Iris pigment epithelial cell (primary cell): ENCODE results near the gene PARD3.
"Not testable (repeated sequence)": the region's sequence is repeated elsewhere in the genome, so short reads cannot be mapped to it uniquely, and the experiment has no call there.

Experiments
- DNase-seq: peaks from one replicate; pipeline ENCODE4 v3.0.0-alpha.2; 2011; ENCODE audit warnings: low read depth

Gene PARD3

DNA sequence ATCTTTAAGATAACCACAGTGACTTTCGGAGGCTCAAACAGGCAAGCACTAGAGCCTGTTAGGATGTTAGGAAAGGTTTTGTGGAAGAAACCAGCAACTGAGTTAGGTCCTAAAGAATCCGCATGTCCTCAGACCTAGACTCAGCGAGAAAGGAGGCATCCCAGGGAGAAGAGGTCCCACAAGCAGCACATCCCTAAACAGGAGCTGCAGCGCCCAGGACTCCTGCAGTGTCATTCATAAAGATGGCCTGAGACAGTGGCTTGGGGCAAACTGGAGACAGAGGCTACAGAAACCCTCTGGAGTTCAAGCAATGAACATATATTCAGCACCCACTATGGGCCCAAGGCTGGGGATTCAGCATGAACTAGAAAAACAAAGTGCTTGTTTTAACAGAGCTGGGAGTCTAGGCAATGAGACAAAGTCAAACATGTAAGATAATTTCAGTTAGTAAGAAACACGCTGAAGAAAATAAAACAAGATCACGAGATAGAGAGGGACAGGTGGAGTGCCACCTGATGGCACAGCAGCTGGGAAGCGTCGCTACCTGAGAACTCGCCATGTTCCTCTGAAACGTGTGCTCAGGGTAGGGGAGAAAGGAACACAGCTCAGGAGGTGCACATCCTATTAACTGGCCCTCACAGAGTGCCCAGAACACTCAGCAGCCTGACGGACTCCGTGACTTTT, 48.1 kb downstream of the PARD3 start:
- no peak for DNase-seq

DNA sequence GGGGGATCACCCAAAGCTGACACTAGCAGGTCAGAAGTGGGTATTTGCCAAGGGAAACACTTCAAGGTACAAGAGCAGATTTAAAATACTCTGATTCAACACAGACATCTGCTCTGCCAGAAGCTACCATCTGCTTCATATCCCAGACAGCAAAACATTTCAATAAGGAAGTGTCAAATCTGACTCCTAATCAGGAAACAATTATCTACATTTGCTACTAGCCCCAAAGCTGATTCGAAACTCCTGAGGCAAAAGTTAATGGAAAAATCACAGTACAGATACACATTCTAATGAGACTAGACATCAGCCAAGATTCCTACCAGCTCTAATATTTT, 48.9 kb downstream of the PARD3 start:
- no peak for DNase-seq

DNA sequence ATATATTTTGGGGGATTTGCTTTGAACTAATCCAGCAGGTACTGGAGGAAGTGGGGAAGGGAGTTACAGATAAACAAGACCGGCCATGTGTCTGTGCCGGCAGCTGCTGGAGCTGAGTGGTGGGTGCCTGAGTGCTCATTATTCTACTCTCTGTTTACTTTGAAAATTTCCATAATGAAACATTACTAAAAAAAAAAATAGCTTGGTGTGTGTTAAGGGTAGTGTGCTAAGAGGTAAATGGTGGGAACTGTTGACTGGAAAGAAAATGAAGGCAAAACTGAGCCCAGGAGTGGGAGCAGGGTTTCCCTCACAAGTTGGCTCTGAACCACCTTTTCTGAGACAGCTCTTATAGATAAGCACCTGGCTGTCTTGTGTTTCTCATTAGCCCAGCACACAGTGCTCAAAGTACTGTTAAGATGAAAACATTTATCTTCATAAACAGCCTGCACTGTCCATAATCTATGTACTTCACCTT, 50.6 kb downstream of the PARD3 start:
- DNase-seq, result no peak

DNA sequence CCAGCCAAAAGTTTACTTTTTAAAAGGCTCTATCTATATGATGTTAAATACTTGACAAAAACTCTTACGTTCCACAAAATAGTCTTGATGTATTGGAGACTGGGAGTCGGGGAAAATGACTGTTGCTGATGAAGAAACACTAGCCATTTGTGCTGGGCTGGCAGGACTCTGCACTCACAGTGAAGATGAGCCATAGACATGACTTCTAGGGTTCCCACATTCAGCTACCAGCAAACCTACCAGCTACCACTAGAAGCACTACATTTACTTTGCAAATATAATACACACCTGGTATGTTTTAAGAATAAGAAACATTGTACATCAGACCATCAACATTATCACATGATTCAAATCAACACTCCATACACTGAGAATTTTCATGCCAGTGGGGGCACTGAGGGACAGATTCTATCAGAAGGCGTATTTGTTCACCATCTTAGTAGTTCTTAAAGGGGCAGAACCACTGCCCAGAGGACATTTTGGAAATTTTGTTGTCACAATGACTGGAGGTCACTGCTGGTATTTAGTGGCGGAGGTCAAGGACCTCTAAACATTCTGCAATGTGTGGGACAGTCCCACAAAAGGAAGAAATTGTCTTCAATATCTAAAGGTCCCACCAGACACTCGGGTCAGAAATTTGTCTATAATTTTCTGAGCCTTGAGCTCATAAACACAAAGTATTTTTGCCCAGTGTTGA, 52.3 kb downstream of the PARD3 start:
- no peak for DNase-seq

DNA sequence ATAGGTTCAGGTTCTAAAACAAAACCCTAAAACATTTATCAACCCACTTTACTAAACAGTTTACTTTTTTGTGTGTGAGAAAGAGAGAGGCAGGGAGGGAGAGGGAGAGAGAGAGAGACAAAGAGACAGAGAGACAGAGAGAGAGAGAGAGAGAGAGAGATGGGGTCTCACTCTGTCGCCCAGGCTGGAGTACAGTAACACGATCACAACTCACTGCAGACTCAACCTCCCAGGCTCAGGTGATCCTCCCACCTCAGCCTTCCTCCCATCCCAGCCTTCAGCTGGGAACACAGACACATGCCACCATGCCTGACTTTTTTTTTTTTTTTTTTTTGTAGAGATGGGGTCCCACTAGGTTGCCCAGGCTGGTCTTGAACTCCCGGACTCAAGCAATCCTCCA, 52.9 kb downstream of the PARD3 start:
- no peak for DNase-seq

DNA sequence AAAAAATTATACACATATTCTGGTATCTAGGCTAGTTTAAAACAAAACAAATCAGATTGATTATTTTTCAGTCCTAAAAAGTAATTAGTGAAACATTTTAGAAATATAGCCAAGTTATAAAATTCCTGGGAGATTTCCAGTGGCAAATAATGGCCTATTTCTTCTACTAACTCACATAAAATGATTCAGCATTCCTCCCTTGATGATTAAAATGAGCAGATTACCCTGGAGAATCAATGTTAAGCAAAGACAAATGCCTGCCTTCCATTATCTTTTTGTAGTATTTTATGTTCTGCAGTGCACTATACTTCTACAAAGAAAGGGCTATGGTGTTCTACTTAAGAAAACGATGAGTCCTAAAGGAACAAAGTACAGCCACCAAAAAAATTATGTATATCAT, 53.6 kb downstream of the PARD3 start:
- no peak for DNase-seq

DNA sequence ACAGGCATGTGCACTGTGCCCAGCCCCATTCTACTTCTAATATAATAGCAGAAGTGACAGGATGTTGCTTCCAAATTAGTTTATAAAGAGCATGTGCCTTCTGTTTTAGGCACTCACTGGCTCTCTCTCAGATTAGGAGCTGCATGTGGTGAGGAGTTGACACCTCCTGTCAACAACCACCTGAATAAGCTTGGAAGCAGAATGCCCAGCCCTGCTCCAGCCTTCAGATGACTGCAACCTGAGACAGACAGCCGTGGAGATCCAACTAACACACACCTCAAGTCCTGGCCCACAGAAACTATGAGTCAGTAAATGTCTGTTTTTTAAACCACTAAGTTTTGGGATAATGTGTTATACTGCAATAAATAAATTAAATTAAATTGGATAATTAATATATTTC, 54.5 kb downstream of the PARD3 start:
- peak; percentile 44 for DNase-seq

DNA sequence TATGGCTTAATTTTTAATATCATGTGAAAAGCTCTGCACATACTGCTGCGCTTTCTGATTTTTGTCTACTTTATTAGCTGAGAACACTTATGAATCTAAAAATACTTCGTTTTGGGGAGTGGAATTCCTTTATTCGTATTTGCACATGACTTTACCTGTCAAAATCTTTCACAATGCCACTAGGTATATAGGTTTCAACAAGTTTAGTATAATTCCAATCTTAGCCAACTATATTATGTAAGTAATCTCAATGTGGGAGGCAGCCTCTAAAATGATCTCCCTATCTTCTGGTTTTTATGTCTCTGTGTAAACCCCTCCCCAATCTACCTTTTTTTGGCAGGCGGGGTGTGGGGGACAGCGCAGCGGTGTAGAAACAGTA, 55.3 kb downstream of the PARD3 start:
- no peak for DNase-seq

DNA sequence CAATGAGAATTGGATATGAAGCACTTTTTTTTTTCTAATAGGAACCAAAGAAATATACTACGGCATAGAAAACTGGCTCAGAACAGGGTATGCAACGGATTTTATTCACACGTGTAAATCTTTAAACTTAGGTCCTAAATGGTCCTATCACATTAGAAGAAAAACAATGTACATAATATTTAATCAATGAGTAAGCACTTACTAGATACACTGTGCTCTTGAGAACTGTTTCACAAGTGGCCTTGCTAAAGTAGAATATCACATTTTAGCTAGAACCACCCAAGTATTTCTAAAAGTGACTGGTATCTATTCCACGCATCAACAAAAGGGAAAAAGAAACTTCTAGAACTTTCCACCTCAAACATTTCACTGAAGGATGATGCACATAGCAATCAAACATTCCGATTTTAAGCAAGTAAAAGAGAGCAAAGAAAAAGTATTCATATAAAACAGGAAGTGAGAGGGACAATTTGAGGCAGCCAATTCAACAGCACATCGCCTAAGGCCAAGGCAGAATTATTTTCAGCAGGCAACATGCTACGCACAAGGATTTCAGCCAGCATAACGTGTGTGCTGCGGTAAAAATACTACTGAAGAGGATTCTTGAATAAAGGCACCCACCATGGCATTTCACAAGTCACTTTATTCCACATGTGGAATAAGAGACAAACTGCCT, 55.8 kb downstream of the PARD3 start:
- no peak for DNase-seq

DNA sequence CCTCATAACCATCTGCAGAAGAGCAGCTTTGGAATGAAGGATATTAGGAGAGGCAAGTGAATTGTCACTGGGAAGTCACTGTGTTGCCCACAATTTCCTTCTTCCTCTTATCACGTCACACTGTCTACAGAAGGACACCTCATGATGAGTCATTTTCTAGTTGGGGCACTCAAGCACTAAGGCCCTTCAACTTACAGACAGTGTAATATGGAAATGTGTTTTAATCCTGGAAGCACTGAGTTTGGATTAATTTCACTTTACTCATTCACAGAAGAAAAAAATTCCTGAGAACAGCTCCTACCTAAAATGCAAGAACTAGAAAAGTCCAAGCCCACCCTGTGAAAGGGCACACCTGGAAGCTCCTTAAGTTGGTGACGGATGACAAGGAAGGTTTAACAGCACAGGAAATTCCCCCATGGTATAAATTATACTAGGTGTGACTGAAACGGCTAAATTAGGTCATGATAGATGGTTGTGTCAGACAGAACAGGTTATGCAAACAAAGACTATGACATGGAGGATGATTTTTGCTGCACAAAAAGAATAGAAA, 56.6 kb downstream of the PARD3 start:
- DNase-seq, result peak; percentile 85

DNA sequence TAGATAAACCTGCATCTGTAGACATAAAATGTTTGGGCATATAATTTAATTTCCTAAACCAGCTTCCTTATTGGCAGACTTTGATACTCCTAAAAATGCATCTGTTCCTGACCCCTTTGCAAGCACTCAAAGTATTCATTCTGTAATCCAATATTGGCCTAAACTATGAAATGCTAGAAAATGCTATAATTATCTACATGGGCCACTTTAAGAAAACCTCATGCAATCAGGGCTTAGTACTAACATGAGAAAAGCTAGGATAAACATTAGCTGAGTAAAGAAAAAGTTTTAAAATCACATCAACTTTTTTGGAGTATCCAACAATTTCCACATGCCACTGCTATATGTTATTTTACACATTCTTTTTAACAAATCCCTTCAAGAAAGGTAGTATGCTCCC, 57.2 kb downstream of the PARD3 start:
- DNase-seq, result no peak

DNA sequence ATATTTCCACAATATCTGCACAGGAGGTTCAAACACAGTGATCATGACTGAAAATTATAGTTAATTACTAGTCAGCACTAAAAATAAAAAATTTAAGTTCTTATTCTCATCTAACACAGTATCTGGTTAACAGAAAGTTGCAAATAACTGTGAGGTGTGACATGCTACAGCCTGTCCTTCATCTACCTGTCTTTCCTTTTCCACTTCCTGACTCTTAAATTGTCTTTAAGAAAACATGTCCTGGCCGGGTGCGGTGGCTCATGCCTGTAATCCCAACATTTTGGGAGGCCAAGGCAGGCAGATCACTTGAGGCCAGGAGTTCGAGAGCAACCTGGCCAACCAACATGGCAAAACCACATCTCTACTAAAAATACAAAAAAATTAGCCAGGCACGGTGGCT, 57.9 kb downstream of the PARD3 start:
- not testable (repeated sequence) for DNase-seq

DNA sequence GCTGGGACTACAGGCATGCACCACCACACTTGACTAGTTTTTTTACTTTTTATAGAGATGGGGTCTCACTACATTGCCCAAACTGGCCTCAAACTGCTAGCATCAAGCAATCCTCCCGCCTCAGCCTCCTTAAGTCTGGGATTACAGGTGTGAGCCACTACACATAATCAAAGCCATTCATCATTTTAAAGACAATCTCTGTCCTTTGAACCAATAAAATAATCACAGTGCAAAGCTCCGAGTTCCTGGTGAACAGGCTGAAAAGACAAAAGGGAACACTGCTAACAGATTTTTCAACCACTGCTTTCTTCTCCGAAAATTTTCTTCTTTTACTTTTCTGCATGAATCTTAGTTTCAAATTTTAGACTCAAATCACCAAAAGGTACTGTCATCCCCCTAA, 58.5 kb downstream of the PARD3 start:
- no peak for DNase-seq

DNA sequence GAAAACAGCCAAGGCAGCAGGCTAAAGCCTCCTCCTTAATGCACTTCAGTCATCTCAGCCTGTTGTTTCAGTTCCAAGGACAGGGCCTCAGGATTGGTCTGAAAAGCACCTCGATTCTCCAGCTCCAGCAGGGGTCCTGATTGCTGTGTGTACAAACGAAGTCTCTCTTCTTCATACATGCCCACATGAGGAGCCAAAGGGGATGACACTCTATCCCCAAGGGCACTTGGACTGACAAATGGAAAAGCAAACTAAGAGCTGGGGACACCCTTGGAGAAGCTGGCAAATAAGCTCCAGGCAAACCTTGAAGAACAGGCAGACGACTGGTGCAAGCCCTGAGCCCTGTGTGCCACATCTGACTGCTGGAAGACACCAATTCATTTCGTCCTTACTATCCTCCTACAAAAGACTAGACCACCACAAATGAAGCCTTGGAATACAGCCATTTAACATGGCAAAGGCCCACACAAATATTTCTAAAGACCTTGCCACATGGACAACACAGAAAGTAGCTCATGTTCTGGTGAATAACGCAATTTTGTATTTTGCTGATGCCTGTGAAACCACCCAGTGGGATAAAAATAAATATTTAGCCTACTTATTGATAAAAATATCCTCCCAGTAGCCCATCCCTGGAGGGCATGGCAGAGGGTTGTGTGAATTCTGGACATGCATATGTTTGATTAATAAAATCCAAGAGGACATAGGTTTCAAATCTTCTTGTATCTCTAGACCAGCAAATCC, 61.9 kb downstream of the PARD3 start:
- DNase-seq, result no peak

DNA sequence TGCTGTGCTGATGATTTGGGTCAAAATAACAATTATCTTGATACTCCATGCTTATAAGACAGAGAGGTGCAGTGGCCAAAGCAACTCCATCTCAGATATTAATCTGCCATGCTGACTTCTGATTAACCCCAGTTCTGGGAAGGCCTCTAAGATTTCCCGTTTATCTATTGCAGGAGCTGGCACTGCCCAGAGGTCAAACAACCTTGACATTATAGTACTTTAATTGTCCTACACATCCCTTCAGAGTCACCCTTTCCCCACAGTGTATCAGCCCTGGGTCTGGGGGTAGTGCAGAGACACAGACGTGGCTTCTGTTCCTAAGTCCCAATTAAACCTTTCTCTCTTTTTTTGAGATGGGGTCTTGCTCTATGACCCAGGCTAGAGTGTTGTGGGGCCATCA, 63.8 kb downstream of the PARD3 start:
- DNase-seq, result no peak

DNA sequence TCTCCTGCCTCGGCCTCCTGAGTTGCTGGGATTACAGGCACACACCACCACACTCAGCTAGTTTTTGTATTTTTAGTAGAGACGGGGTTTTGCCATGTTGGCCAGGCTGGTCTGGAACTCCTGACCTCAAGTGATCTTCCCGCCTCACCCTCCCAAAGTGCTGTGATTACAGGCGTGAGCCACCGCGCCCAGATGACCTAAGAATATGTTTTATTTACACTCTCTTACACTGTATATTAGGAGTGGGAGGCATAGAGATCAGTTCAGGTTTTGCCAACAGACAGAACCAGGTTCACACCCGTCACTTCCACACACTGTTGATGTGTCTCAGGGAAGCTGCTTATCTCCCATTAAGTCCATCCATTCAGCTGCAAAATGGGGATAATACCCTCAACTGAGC, 64.3 kb downstream of the PARD3 start:
- DNase-seq, result not testable (repeated sequence)

DNA sequence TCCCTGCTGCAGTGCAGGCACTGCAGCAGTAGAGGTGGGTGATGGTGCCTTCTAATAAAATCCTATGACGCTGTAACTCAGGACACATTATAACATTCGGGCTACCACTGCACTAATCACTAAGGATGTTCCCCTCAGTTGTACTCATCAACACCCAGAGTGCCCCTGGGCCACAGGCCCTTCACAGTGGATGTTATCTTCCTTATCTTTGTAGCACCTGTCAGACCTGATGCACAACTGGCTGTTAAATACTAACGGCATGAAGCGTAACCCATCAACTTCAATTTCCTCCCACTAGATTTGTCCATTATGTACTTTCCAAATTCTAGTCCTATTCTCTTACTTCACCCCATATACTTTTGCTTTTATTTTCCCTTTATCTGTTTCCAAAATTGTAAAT, 66.3 kb downstream of the PARD3 start:
- DNase-seq, result no peak

DNA sequence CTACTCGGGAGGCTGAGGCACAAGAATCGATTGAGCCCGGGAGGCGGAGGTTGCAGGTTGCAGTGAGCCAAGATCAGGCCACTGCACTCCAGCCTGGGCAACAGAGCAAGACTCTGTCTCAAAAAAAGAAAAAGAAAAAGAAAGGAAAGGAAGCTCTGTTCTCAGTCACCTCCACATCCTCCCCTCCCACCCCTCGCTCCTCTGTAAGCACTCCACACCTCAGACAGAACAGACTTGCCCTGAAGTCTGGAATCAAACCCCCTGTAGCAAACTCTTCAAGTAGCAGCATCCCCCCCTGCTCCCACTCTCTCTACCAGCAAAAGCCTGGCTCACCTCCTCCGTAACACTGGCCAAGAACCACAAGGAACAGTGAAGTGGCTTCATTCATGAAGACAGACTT, 66.7 kb downstream of the PARD3 start:
- DNase-seq, result no peak

DNA sequence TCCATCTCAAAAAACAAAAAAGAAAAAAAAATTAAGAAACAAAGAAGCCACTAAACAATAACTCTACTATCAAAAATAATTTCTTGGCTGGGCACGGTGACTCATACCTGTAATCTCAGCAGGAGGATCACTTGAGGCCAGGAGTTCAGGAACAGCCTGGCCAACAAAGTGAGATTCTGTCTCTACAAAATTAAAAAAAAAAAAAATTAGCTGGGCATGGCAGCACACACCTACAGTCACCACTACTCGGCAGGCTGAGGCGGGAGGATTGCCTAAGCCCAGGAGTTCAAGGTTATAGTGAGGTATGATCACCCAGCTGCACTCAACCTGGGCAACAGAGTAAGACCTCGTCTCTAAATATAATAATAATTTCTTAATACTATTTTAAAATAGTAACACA, 69.0 kb downstream of the PARD3 start:
- DNase-seq, result no peak

DNA sequence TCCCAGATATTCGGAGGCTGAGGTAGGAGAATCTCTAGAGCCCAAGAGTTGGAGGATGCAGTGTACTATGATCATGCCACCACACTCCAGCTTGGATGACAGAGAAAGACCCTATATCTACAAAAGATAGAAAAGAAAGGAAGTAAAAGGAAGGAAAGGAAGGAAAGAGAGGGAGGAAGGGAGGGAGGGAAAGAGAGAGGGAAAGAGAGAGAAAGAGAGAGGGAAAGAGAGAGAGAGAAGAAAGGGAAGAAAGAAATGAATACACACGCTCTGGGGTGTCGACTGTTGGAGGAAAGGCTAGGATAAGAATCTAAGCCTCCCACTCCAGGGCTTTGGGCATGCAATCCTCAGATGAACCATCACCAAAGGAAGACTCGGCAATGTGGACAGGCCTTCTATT, 69.9 kb downstream of the PARD3 start:
- no peak for DNase-seq

DNA sequence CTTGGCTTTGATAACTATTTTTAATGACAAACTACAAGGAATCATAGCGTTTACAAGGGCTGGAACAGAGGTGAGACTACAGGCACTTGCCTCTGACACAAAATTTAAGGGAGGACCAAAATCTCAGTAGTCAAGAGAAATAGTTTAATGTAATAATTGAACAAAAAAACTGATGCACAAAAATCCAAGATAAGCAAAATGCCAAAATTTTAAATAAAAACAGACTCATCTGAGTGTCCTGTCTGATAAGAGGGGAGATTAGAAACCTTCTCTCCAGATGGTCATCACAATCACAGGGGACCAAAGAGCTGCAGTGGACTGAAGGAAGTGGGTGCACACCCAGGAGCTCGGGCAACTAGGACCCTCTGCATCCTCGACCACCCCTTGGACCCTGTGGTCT, 70.5 kb downstream of the PARD3 start:
- no peak for DNase-seq

DNA sequence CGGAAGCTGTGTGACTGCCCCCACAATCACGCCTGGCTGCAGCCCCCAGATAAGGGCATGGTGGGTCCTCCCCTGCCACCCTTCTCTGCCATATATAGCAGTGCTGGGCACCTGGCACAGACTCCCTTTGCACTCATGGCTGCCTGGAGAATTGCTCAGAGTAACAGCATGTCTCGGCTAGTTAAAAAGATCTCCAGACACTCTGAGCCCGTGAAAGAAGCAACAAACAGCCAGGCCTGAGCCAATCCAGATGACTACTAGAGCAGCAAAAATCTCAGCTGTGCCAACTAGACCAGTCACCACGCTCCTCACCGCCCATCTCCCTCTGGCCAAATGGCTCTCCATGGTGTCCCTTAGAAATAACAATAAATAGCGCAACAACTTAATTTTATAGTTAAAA, 71.3 kb downstream of the PARD3 start:
- no peak for DNase-seq

DNA sequence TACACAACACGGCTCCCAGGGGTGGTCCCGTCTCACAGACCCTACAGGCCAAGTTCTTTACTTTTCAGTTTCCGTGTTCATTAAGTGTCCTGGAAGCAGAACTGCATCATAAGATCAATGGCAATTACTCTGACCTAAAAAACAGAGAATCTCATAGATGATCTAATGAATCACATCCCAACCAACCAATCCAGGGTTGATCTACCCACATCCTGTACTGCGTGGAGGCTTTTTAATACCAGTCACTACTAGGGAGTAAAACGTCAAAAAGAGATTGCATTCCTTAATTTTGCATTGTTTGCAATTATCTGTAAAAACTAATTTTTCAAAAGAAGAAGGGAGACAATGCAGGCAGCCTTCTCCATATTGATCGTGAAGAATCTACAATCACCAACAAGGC, 72.6 kb downstream of the PARD3 start:
- no peak for DNase-seq
